Ovary (tissue), 9 donors: ENCODE results near the gene ASPN. TPM values are rescaled to one million over a fixed set of nuclear protein-coding genes. Genes with fewer than 3 reads are reported as not detected.

ENCODE experiments used
- DNase-seq, 5 donors: peaks; one replicate each; pipeline ENCODE4 v3.0.0-alpha.2; 2019 to 2020
- H3K27ac ChIP-seq, 2 donors: fragments of 200-600 bp; one replicate each; pipeline versions ENCODE4 v1.5.1 to v1.8.0; 2019 to 2022
- H3K27me3 ChIP-seq: fragments of 200-600 bp; one replicate; pipeline ENCODE4 v1.8.0; 2022
- H3K36me3 ChIP-seq: fragments of 200-600 bp; sonication (generic); one replicate; pipeline ENCODE4 v1.5.1; 2019
- H3K4me1 ChIP-seq: one replicate; pipeline ENCODE4 v1.8.1; 2013; ENCODE audit warnings: mild to moderate bottlenecking, moderate library complexity; ENCODE audit not compliant: insufficient read depth
- H3K4me3 ChIP-seq: fragments of 200-600 bp; sonication (generic); one replicate; pipeline ENCODE4 v1.5.1; 2017
- H3K9me3 ChIP-seq, 2 donors: fragments of 200-600 bp in 1 of 2; sonication (generic) in 1 of 2; one replicate each; pipeline versions ENCODE4 v1.5.1 to v1.8.1; 2013 to 2019; ENCODE audit warnings: mild to moderate bottlenecking in 1 of 2, moderate library complexity in 1 of 2
- EP300 ChIP-seq: sonication (generic); formaldehyde crosslinking; IDR thresholded peaks from one replicate; pipeline ENCODE4 v1.6.1; 2017; ENCODE audit warnings: antibody characterized with exemption
- POLR2A ChIP-seq: fragments of 450-650 bp; IDR thresholded peaks from one replicate; pipeline ENCODE4 v1.6.1; 2017; ENCODE audit warnings: antibody characterized with exemption, mild to moderate bottlenecking, moderate library complexity
- WGBS, 3 donors: extraction: QIAGEN DNeasy Blood & Tissue Kit in 1 of 3; methylation state at CpG; one replicate each; pipeline versions ENCODE4 v1.1.5 to v1.1.7; 2013 to 2017; 5-methylcytosine and 5-hydroxymethylcytosine counted together
- intact Hi-C, 4 donors: fragments of 100-400 bp; cut with DNase I; formaldehyde crosslinking; loops; one replicate each; pipeline versions ENCODE4 v1.11.0 to v1.15.1; 2022 to 2023
- polyA plus RNA-seq, 2 donors: library from polyadenylated mRNA; stranded (reverse); fragments of 200-250 nt in 1 of 2; fragments of 350-450 nt in 1 of 2; fragmentation: Illumina TruSeq in 1 of 2; extraction: RNeasy Lipid Tissue Mini Kit (QIAGEN cat#74804) in 1 of 2; gene quantifications; one replicate each; pipeline ENCODE4 v1.2.3, GENCODE V29; 2013 to 2014
- total RNA-seq, 7 donors: library from RNA; depleted of rRNA in 2 of 7; stranded (reverse); fragments of >200 nt in 2 of 7; fragmentation: NEBNext Ultra II Directional in 3 of 7; extraction: Animal tissue kit (Norgen Biotek cat#: 25700) in 3 of 7; gene quantifications; one replicate each; pipeline versions ENCODE4 v1.1.0 to v1.2.4, GENCODE V29; 2016 to 2023
- TF ChIP-seq, protein P1 (sequence below), 3 donors: fragments of 450-650 bp in 2 of 3; fragments of 200-600 bp in 1 of 3; IDR thresholded peaks; one replicate each; pipeline versions ENCODE4 v1.5.1 to v1.8.0; 2016 to 2022; ENCODE audit warnings: antibody characterized with exemption in 3 of 3, mild to moderate bottlenecking in 1 of 3
- donor health status: DM: no; HTN: no; CAD: no; lungs with moderate emphysema.
- donor health status: DM: no; HTN: no; CAD: no.
- donor health status: Bipolar disorder and iron deficiency.
- donor health status: DM: yes; HTN: yes; CAD: no.
- donor health status: DM: no; HTN: no; CAD: no.
- donor health status: DM: yes; HTN: yes; CAD: no.

ASPN gene
- total and polyA plus RNA-seq, 9 donors: 0.90 to 39.5 (median 4.5) TPM

DNA sequence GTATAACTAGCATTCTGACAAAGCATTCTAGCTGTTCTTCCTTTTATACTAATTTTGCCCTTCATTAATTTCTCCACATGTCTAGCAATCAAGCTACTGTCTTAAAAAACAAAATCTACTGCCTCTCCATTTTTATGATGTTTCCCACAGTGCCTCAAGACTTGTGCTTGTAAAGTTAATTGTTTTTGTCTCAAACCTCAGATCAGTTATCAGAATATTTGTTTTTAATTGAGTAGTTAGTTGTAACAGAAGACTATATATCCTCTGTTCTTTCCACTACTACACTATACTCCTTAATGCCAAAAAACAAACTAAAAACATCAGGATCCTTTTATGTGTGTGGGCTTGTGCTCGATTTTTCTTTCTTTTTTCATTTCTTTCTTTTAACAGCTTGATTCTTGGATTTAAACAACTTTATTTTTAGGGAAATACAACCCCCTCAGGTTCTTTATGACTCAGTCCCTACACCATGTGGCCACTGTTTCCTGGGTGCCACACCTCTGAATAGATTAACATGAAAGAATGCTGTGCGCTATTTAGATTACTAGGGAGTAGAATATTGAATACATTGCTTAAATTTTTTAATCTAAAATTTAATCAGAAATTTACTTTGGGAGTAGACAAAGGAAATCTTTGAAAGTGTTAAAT lies 1.2 kb downstream of the ASPN start:
- peak overlapping the region; percentile 17 for H3K4me3 ChIP-seq
- no peak for DNase-seq
- TF ChIP-seq, protein P1, sequence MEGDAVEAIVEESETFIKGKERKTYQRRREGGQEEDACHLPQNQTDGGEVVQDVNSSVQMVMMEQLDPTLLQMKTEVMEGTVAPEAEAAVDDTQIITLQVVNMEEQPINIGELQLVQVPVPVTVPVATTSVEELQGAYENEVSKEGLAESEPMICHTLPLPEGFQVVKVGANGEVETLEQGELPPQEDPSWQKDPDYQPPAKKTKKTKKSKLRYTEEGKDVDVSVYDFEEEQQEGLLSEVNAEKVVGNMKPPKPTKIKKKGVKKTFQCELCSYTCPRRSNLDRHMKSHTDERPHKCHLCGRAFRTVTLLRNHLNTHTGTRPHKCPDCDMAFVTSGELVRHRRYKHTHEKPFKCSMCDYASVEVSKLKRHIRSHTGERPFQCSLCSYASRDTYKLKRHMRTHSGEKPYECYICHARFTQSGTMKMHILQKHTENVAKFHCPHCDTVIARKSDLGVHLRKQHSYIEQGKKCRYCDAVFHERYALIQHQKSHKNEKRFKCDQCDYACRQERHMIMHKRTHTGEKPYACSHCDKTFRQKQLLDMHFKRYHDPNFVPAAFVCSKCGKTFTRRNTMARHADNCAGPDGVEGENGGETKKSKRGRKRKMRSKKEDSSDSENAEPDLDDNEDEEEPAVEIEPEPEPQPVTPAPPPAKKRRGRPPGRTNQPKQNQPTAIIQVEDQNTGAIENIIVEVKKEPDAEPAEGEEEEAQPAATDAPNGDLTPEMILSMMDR (IDR thresholded peaks at IDR 0.05): no peak
- no peak for TF ChIP-seq EP300
- no peak for TF ChIP-seq POLR2A
- no peaks in the 10 kb centered on the region for H3K9me3 ChIP-seq
- peak overlapping the region in 1 of 2 donors; percentile 4 for H3K27ac ChIP-seq
- H3K36me3 ChIP-seq: no peaks in the 10 kb centered on the region
- H3K27me3 ChIP-seq: no peaks in the 10 kb centered on the region
- intact Hi-C loops: no loop called here
- peaks cover 13% of the 10 kb centered on the region for H3K4me1 ChIP-seq
- 15 to 32% (median 26%) methylated on average over 2 of the region's 2 CpGs for WGBS, 3 donors

DNA sequence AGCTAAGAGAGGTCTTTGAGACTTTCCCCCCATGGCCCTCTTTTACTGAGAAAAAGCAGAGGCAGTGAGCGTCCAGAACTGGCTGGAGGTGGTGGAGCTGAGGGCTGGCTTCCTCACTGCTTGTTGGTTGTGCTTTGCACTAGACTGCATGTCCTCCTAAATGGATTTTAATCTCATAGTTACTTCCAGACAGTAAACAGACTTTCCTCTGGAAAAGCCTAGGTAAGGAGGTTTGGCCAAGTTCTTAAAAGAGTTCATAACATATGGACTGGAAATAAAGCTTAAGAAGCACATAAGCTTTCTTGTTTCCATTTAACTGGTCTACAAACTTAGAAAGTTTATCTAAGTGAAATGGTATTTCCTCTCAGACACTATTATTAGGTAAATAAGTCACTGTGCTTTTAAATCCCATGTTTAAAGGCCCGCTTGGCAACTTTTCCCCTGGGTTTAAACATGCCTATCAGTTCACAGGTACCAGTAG lies 2.0 kb downstream of the ASPN start:
- peak overlapping the region; percentile 17 for H3K4me3 ChIP-seq
- no peaks in the 10 kb centered on the region for H3K27me3 ChIP-seq
- intact Hi-C loops: no loop called here
- WGBS, 3 donors: 18 to 53% (median 40%) methylated on average over 2 of the region's 2 CpGs
- H3K27ac ChIP-seq: peak overlapping the region; percentile 4 to 6
- H3K4me1 ChIP-seq: peaks cover 13% of the 10 kb centered on the region
- no peaks in the 10 kb centered on the region for H3K36me3 ChIP-seq
- no peak for TF ChIP-seq EP300
- TF ChIP-seq, protein P1 (IDR thresholded peaks at IDR 0.05): no peak
- DNase-seq: no peak
- no peaks in the 10 kb centered on the region for H3K9me3 ChIP-seq

DNA sequence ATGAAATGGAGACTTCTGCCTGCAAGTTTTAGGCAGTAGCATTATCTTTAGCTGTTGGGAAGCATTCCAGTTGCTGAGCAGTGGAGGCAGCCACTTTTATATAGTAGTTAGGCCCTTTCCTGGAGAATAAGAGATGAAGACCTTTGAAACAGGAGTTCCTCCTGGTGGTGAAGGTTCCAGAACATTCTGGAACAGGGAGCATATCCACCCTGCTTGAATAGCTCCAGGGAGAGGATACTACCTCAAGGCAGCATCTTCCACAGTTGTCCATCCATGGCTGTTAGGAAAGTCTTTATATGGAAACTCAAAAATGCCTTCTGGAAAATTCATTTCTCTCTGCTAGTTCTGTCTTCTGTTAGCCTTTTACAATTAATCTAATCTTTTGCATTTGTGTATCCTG lies 3.0 kb downstream of the ASPN start:
- Histone ChIP-seq H3K36me3 (no peaks in the 10 kb centered on the region), H3K27ac (no peak overlapping the region), H3K4me1 (peaks cover 10% of the 10 kb centered on the region), H3K4me3 (no peak overlapping the region), H3K27me3 (no peaks in the 10 kb centered on the region), H3K9me3 (no peaks in the 10 kb centered on the region)
- intact Hi-C loops: no loop called here
- TF ChIP-seq, protein P1 (IDR thresholded peaks at IDR 0.05): no peak
- TF ChIP-seq EP300: no peak
- TF ChIP-seq POLR2A: no peak
- no peak for DNase-seq

DNA sequence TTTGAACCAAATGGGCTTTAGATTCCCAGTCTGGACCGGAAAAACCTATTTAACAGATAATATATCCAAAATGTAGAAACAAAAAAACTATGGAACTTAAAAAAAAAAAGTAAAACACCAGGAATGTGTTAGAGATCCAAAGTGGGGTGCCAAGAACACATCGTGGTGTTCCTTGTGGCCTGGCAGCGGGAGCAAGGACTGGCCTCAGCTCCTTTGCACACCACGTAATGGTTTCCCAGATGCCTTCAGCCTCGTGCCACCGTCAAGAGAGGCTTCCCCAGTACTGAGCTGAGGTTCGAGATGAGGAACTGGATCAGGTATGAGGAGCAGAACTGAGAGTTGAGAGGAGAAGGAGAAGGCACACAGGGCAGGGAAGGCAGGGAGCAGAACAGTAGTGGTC lies 3.5 kb downstream of the ASPN start:
- intact Hi-C loops: no loop called here
- Histone ChIP-seq H3K36me3 (no peaks in the 10 kb centered on the region), H3K4me3 (no peak overlapping the region), H3K27me3 (no peaks in the 10 kb centered on the region), H3K4me1 (peaks cover 10% of the 10 kb centered on the region), H3K27ac (no peak overlapping the region), H3K9me3 (no peaks in the 10 kb centered on the region)
- 84 to 89% (median 87%) methylated on average over 7 of the region's 7 CpGs for WGBS, 3 donors
- TF ChIP-seq, protein P1 (IDR thresholded peaks at IDR 0.05): no peak
- TF ChIP-seq POLR2A (no peak), EP300 (no peak)
- DNase-seq: no peak
